HepG2 (cell line): ENCODE data around the gene SEC11A. TPM values are rescaled to one million over a fixed set of nuclear protein-coding genes. Genes with fewer than 3 reads are reported as not detected.

Experiments used
- ATF2 ChIP-seq: sonication (generic); formaldehyde crosslinking; IDR thresholded peaks from 2 replicates; pipeline ENCODE4 v1.4.0; 2020; ENCODE audit warnings: missing genetic modification reagents
- ATF7 ChIP-seq, 2 experiments: fragments of 450-650 bp in 1 of 2; sonication (generic) in 1 of 2; formaldehyde crosslinking in 1 of 2; IDR thresholded peaks; 2 replicates each; pipeline versions ENCODE4 v1.4.0 to v1.6.1; 2016 to 2020; ENCODE audit warnings: antibody characterized with exemption in 1 of 2, mild to moderate bottlenecking in 1 of 2, missing genetic modification reagents in 1 of 2
- CBX2 ChIP-seq, 2 experiments: fragments of 200-600 bp in 1 of 2; sonication (generic); formaldehyde crosslinking in 1 of 2; IDR thresholded peaks; 2 replicates each; pipeline versions ENCODE4 v1.7.0 to v1.8.1; 2018 to 2022; ENCODE audit warnings: low read depth in 2 of 2, low read length in 1 of 2, mild to moderate bottlenecking in 1 of 2, missing genetic modification reagents in 1 of 2
- FOXJ3 ChIP-seq: sonication (generic); formaldehyde crosslinking; IDR thresholded peaks from 2 replicates; pipeline ENCODE4 v1.4.0; 2020; ENCODE audit warnings: missing genetic modification reagents, mild to moderate bottlenecking, borderline replicate concordance
- HOXD1 ChIP-seq: sonication (generic); formaldehyde crosslinking; IDR thresholded peaks from 2 replicates; pipeline ENCODE4 v1.5.0; 2020; ENCODE audit warnings: missing genetic modification reagents
- ISL2 ChIP-seq: sonication (generic); formaldehyde crosslinking; IDR thresholded peaks from 2 replicates; pipeline ENCODE4 v1.5.0; 2020; ENCODE audit warnings: missing genetic modification reagents
- NCOR1 ChIP-seq: fragments of 200-600 bp; sonication (generic); IDR thresholded peaks from 2 replicates; pipeline ENCODE4 v1.7.0; 2017; ENCODE audit warnings: antibody characterized with exemption, low read length, borderline replicate concordance
- NFE2L1 ChIP-seq: sonication (generic); formaldehyde crosslinking; IDR thresholded peaks from 2 replicates; pipeline ENCODE4 v1.4.0; 2020; ENCODE audit warnings: missing genetic modification reagents, mild to moderate bottlenecking, borderline replicate concordance
- NR2F6 ChIP-seq, 2 experiments: IDR thresholded peaks; 2 replicates each; pipeline ENCODE4 v1.6.1; 2016; ENCODE audit warnings: antibody characterized with exemption in 1 of 2, mild to moderate bottlenecking in 1 of 2
- RBM39 ChIP-seq: fragments of 200-400 bp; formaldehyde crosslinking; IDR thresholded peaks from one replicate; pipeline ENCODE4 v1.6.1; 2018; ENCODE audit warnings: antibody characterized with exemption, mild to moderate bottlenecking, low read depth, low read length; ENCODE audit not compliant: poor library complexity, severe bottlenecking
- RERE ChIP-seq: IDR thresholded peaks from 2 replicates; pipeline ENCODE4 v1.6.1; 2016; ENCODE audit warnings: low read depth, missing genetic modification reagents, missing compliant biosample characterization
- SOX13 ChIP-seq, 3 experiments: fragments of 450-650 bp in 1 of 3; sonication (generic) in 1 of 3; formaldehyde crosslinking in 1 of 3; IDR thresholded peaks in 2 of 3; conservative IDR thresholded peaks in 1 of 3; 2 replicates each; pipeline versions ENCODE4 v1.5.0 to v1.6.1; 2016 to 2020; ENCODE audit warnings: antibody characterized with exemption in 1 of 3, mild to moderate bottlenecking in 1 of 3, missing compliant biosample characterization in 1 of 3, missing genetic modification reagents in 1 of 3, moderate library complexity in 1 of 3
- TAF1 ChIP-seq: sonication (generic); formaldehyde crosslinking; IDR thresholded peaks from 2 replicates; pipeline ENCODE4 v1.4.0; 2020; ENCODE audit warnings: missing genetic modification reagents
- TGIF2 ChIP-seq: IDR thresholded peaks from 2 replicates; pipeline ENCODE4 v1.6.1; 2016; ENCODE audit warnings: control low read depth, missing compliant biosample characterization
- ZNF274 ChIP-seq: sonication (generic); formaldehyde crosslinking; IDR thresholded peaks from 2 replicates; pipeline ENCODE4 v1.5.1; 2020; ENCODE audit warnings: mild to moderate bottlenecking, missing genetic modification reagents
- ZNF574 ChIP-seq: sonication (generic); formaldehyde crosslinking; IDR thresholded peaks from 2 replicates; pipeline ENCODE4 v1.4.0; 2020; ENCODE audit warnings: missing genetic modification reagents
- ZNF891 ChIP-seq: sonication (generic); formaldehyde crosslinking; IDR thresholded peaks from 2 replicates; pipeline ENCODE4 v1.5.0; 2020; ENCODE audit warnings: mild to moderate bottlenecking, missing genetic modification reagents
- polyA plus RNA-seq, 8 experiments: library from polyadenylated mRNA; depleted of rRNA in 3 of 8; stranded (reverse) in 7 of 8; unstranded in 1 of 8; fragments of >200 nt; fragmentation: Illumina TruSeq in 4 of 8; extraction: Trizol in 4 of 8; gene quantifications; 2 replicates each; pipeline versions ENCODE4 v1.2.1 to v1.2.3, GENCODE V29; 2011 to 2016; ENCODE audit warnings: low read depth in 4 of 8, missing spikeins in 1 of 8, mixed read lengths in 1 of 8; ENCODE audit not compliant: insufficient read depth in 1 of 8
- total RNA-seq, 5 experiments: library from RNA; depleted of rRNA; stranded (reverse); fragments of >200 nt; fragmentation: Illumina TruSeq; extraction: Trizol; gene quantifications; 2 replicates each; pipeline ENCODE4 v1.2.3, GENCODE V29; 2016; ENCODE audit warnings: low read depth in 1 of 5

SEC11A gene
- total and polyA plus RNA-seq, 2 of the 13 experiments (the other 11 are each of a cell fraction or from before 2014, with no cell fraction given) = 141 to 230 TPM

DNA sequence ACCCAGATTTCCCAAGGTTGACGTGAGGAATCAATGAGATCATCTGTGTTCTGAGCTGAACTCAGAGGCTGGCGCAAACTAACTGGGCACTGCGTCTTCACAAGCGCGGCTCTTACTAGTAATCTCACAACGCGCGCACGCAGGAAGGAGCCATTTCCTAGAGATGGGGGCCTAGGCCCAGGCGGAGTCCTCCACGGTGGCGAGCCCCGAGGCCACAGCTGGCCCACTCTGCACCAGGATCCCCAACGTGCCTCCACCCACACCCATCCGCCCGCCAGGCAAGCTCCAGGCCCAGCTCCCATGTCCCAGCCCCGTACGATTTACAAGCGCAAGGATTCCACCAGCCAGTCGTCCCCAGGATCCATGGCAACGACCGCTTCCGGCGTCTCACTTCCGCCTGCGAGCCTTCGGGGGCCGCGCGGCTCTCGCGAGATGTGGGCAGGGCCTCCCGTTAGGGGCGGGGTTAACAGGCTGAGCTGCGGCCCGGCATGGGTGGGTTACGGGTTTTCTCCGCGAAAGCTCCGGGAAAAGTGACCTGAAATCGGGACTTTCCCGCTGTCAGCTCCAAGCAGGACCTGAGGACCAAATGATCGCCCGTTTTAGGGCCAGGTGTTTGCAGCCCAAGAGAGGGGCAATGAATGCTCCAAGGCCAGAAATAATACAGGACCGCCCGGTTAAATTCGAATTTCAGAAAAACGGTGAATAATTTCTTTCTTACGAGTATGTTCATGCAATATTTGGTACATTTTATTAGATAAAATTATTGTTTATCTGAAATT, 61.8 kb downstream of the SEC11A start, which contains the start of gene WDR73 (continued):
- TF ChIP-seq TGIF2 (CRISPR knock-in tag) = 0 out of 2 replicates have a peak, but pooled peaks have one; percentile 44
- peak; percentile 56; the same call in 1 of the 2 replicates for TF ChIP-seq ISL2 (CRISPR knock-in tag)
- TF ChIP-seq NFE2L1 (CRISPR knock-in tag) = no peak
- no peak for TF ChIP-seq NR2F6 (IDR thresholded peaks at IDR 0.05)
- 0 out of 2 replicates have a peak, but pooled peaks have one; percentile 10 for TF ChIP-seq NR2F6 (CRISPR knock-in tag; IDR thresholded peaks at IDR 0.05)
- 0 out of 2 replicates have a peak, but pooled peaks have one; percentile 14 for TF ChIP-seq ATF2 (CRISPR knock-in tag)
- peak; percentile 67; the same call in 1 of the 2 replicates for TF ChIP-seq ZNF891
- TF ChIP-seq SOX13 (IDR thresholded peaks at IDR 0.05) = no peak
- TF ChIP-seq SOX13 (CRISPR knock-in tag; conservative IDR thresholded peaks at IDR 0.05 in 1 of 2, IDR thresholded peaks at IDR 0.05 in 1 of 2) = no peak
- 0 out of 2 replicates have a peak, but pooled peaks have one; percentile 16 for TF ChIP-seq FOXJ3
- peak; percentile 66 for TF ChIP-seq ZNF574 (CRISPR knock-in tag)
- TF ChIP-seq HOXD1 = peak; percentile 89
- TF ChIP-seq CBX2 (IDR thresholded peaks at IDR 0.05; ENCODE audit: low read depth, low read length) = no peak
- 0 out of 2 replicates have a peak, but pooled peaks have one; percentile 45 for TF ChIP-seq CBX2 (CRISPR knock-in tag; IDR thresholded peaks at IDR 0.05; ENCODE audit: low read depth)
- peak; percentile 43; the same call in 1 of the 2 replicates for TF ChIP-seq ZNF274 (CRISPR knock-in tag)
- TF ChIP-seq NCOR1 = peak; percentile 26; the same call in 1 of the 2 replicates
- TF ChIP-seq ATF7 (IDR thresholded peaks at IDR 0.05) = no peak
- no peak for TF ChIP-seq ATF7 (CRISPR knock-in tag; IDR thresholded peaks at IDR 0.05)
- peak; percentile 81 for TF ChIP-seq RBM39
- peak; percentile 72 for TF ChIP-seq TAF1
- TF ChIP-seq RERE (CRISPR knock-in tag) = 0 out of 2 replicates have a peak, but pooled peaks have one; percentile 56
